Uterus (tissue), 4 donors: ENCODE results near the gene ZNF850. TPM values are rescaled to one million over a fixed set of nuclear protein-coding genes. Genes with fewer than 3 reads are reported as not detected.

Experiments
- DNase-seq, 2 donors: peaks; one replicate each; pipeline ENCODE4 v3.0.0-alpha.2; 2019 to 2020
- H3K27ac ChIP-seq, 2 donors: fragments of 200-600 bp; sonication (generic); 1 replicate in 1 of 2; 2 replicates in 1 of 2; pipeline ENCODE4 v1.5.1; 2016 to 2018
- H3K27me3 ChIP-seq, 2 donors: fragments of 200-600 bp; sonication (generic); one replicate each; pipeline ENCODE4 v1.5.1; 2018 to 2019; ENCODE audit warnings: control low read depth in 1 of 2
- H3K36me3 ChIP-seq, 2 donors: fragments of 200-600 bp; sonication (generic); one replicate each; pipeline ENCODE4 v1.5.1; 2019; ENCODE audit warnings: control low read depth in 1 of 2
- H3K4me1 ChIP-seq, 2 donors: fragments of 200-600 bp; sonication (generic); one replicate each; pipeline ENCODE4 v1.5.1; 2018 to 2019; ENCODE audit warnings: control low read depth in 1 of 2
- H3K4me3 ChIP-seq, 2 donors: fragments of 200-600 bp; sonication (generic); 1 replicate in 1 of 2; 2 replicates in 1 of 2; pipeline ENCODE4 v1.5.1; 2018 to 2019; ENCODE audit warnings: mild to moderate bottlenecking in 1 of 2
- H3K9me3 ChIP-seq, 2 donors: fragments of 200-600 bp; sonication (generic); one replicate each; pipeline ENCODE4 v1.5.1; 2019; ENCODE audit warnings: control low read depth in 1 of 2
- POLR2A ChIP-seq, 2 donors: fragments of 450-650 bp; IDR thresholded peaks; one replicate each; pipeline ENCODE4 v1.6.1; 2016; ENCODE audit warnings: antibody characterized with exemption in 2 of 2, mild to moderate bottlenecking in 1 of 2, moderate library complexity in 1 of 2
- intact Hi-C: fragments of 100-400 bp; cut with DNase I; formaldehyde crosslinking; loops from one replicate; pipeline ENCODE4 v1.15.1; 2023; ENCODE audit warnings: low total_unique reads
- total RNA-seq, 4 donors: library from RNA; depleted of rRNA in 3 of 4; stranded (reverse); fragments of >200 nt in 3 of 4; gene quantifications; one replicate each; pipeline versions ENCODE4 v1.1.0 to v1.2.4, GENCODE V29; 2014 to 2023
- TF ChIP-seq, protein P1 (sequence below), 4 experiments: fragments of 200-600 bp in 2 of 4; fragments of 450-650 bp in 2 of 4; sonication (generic) in 2 of 4; IDR thresholded peaks; one replicate each; pipeline ENCODE4 v1.5.1; 2016 to 2019; ENCODE audit warnings: antibody characterized with exemption in 4 of 4, mild to moderate bottlenecking in 2 of 4, moderate library complexity in 1 of 4
- donor health status: DM: yes; HTN: yes; CAD: no.

ZNF850 gene
- total RNA-seq: 10 to 100 TPM in 1 of 4 donors, 1 to 10 TPM in 3; 1.8 to 23.5 (median 7.3) TPM

DNA sequence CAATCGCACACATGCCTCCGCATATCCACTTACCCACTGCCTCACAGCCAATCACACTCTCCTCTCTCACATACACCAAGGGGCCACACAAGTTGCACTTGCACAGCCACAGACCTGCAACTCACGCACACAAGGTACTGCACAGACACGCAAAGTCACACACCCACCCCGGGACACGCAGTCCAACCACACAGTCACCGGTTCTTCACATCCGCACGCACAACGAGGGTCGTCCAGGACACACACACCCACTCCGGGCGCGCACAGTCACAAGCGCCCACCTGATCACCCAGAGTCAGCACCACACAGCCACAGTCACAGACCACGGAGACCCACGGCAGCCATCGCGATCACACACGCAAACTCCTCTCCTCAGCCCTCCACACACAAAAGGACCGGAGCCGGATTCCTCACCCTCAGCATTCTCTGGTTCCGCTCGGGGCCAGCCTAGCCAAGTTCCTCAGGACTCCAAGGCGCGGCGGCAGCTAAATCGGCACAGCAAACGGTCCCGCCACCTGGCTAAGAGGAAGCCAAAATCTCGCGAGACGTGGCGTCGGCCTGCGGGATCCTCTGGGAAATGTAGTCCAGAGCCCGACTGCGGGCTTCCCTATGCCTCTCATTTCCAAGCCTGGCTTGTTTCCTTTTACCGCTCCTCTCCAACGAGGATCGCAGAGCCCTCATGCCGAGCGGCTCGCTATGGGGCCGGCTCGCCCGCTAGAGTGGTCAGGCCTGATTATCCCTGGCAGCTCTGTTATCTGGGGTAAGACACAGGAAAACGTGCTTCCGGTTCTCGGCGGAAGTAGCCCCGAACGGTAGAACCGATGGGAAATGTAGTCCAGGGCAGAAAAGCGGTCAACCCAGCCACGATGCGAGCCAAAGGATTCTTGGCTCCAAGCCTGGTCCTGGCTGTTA is at the start of gene ZNF850:
TSS of gene ZNF850 (minus strand) at position 497 of the 912 bp plus-strand sequence. CDS start 10,201 bp downstream, outside the sequence.
- no peaks in the 10 kb centered on the region for H3K9me3 ChIP-seq
- TF ChIP-seq, protein P1, sequence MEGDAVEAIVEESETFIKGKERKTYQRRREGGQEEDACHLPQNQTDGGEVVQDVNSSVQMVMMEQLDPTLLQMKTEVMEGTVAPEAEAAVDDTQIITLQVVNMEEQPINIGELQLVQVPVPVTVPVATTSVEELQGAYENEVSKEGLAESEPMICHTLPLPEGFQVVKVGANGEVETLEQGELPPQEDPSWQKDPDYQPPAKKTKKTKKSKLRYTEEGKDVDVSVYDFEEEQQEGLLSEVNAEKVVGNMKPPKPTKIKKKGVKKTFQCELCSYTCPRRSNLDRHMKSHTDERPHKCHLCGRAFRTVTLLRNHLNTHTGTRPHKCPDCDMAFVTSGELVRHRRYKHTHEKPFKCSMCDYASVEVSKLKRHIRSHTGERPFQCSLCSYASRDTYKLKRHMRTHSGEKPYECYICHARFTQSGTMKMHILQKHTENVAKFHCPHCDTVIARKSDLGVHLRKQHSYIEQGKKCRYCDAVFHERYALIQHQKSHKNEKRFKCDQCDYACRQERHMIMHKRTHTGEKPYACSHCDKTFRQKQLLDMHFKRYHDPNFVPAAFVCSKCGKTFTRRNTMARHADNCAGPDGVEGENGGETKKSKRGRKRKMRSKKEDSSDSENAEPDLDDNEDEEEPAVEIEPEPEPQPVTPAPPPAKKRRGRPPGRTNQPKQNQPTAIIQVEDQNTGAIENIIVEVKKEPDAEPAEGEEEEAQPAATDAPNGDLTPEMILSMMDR (IDR thresholded peaks at IDR 0.05): no peak
- TF ChIP-seq POLR2A (IDR thresholded peaks at IDR 0.05): peak in 1 of 2 donors; percentile 40
- peak within 1 kb of the TSS; percentile 68 to 72 for H3K4me3 ChIP-seq
- peak within 1 kb of the TSS; percentile 82 to 83 for H3K27ac ChIP-seq
- intact Hi-C loops: no loop called here
- H3K4me1 ChIP-seq: no peaks in the 10 kb centered on the region
- no peaks in the 10 kb centered on the region for H3K27me3 ChIP-seq
- H3K36me3 ChIP-seq: no peaks in the 10 kb centered on the region
- DNase-seq: peak; percentile 92 to 95

DNA sequence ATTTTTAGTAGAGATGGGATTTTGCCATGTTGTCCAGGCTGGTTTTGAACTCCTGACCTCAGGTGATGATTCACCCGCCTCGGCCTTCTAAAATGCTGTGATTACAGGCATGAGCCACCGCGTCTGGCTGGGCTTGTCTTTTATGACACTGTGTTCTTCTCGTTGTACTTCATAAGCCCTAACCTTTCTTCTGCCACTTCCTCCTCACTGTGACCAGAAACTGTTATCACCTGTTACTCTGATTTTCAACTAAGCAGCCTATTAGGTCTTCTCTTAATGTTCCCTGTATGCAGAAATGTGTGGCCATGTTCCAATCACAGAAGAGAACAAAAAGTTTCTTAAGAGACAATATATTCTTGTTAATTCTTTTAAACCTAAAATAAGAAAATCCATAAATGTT is 49.2 kb upstream of the ZNF850 start:
- no peak overlapping the region for H3K27ac ChIP-seq
- TF ChIP-seq POLR2A (IDR thresholded peaks at IDR 0.05): no peak
- TF ChIP-seq, protein P1 (IDR thresholded peaks at IDR 0.05): no peak
- intact Hi-C loops: no loop called here
- no peaks in the 10 kb centered on the region for H3K27me3 ChIP-seq
- H3K9me3 ChIP-seq: peaks cover 11 to 90% of the 10 kb centered on the region in 2 donors
- no peak for DNase-seq
- no peak overlapping the region for H3K4me3 ChIP-seq
- H3K36me3 ChIP-seq: no peaks in the 10 kb centered on the region
- no peaks in the 10 kb centered on the region for H3K4me1 ChIP-seq

DNA sequence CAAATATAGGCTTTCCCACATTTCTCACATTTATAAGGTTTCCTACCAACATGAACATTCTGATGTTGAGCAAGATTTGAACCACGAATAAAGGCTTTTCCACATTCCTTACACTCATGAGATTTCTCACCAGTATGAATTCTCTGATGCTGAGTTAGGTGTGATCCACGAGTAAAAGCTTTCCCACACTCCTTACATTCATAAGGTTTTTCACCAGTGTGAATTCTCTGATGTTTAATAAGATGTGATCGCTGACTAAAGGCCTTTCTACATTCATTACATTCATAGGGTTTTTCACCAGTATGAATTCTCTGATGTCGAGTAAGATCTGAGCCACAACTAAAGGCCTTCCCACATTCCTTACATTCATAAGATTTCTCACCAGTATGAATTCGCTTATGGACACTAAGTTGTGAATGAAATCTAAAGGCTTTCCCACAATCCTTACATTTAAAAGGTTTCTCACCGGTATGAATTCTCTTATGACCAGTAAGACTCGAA is 46.6 kb upstream of the ZNF850 start:
- intact Hi-C loops: no loop called here
- H3K27me3 ChIP-seq: no peaks in the 10 kb centered on the region
- no peak overlapping the region for H3K4me3 ChIP-seq
- peaks cover 8 to 90% of the 10 kb centered on the region in 2 donors for H3K9me3 ChIP-seq
- no peak overlapping the region for H3K27ac ChIP-seq
- TF ChIP-seq POLR2A (IDR thresholded peaks at IDR 0.05): no peak
- TF ChIP-seq, protein P1 (IDR thresholded peaks at IDR 0.05): no peak
- H3K4me1 ChIP-seq: no peaks in the 10 kb centered on the region
- no peak for DNase-seq
- H3K36me3 ChIP-seq: no peaks in the 10 kb centered on the region

DNA sequence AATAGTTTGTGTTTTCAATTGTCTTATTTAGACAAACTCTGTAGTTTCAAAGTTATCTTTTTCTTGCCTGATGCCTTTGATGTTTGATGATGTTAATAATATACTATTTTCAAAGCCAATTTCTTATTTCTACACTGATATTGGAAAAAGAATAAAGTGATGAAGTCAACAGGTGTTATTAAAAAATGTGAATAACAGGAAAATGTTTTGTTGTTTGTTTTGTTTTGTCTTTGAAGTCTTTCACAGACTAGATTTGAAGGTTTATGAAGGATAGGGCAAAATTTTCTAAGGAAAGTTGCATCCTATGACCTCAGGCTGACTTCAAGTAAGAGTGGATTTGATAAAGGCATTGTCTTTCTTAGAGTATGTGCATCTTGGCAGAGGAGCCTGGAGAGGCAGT is 34.4 kb upstream of the ZNF850 start:
- H3K36me3 ChIP-seq: no peaks in the 10 kb centered on the region
- no peak overlapping the region for H3K4me3 ChIP-seq
- no peak for DNase-seq
- no peaks in the 10 kb centered on the region for H3K4me1 ChIP-seq
- intact Hi-C loops: no loop called here
- peaks cover 0 to 81% of the 10 kb centered on the region in 2 donors for H3K9me3 ChIP-seq
- H3K27ac ChIP-seq: no peak overlapping the region
- no peaks in the 10 kb centered on the region for H3K27me3 ChIP-seq
- TF ChIP-seq, protein P1 (IDR thresholded peaks at IDR 0.05): no peak
- no peak for TF ChIP-seq POLR2A (IDR thresholded peaks at IDR 0.05)

DNA sequence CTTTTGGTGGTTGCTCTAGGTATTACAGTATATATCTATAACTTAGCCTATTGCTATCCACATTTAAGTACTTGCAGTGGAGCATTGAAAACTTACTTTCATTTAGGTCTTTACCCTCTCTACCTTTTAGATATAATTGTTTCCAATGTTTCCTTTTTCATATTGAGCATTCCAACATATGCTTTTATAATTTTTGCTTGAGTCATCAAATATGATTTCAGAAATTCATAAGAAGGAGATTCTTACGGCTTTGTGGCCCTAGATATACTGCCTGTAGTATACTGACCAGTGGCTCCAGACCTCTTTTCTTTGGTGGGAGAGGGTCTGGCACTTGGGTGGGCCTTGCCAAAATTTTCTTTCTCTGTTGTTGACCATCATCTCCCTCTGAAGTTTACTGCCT is 32.8 kb upstream of the ZNF850 start:
- TF ChIP-seq, protein P1 (IDR thresholded peaks at IDR 0.05): no peak
- no peak for TF ChIP-seq POLR2A (IDR thresholded peaks at IDR 0.05)
- H3K9me3 ChIP-seq: peaks cover 0 to 69% of the 10 kb centered on the region in 2 donors
- no peaks in the 10 kb centered on the region for H3K36me3 ChIP-seq
- intact Hi-C loops: no loop called here
- no peak overlapping the region for H3K27ac ChIP-seq
- H3K27me3 ChIP-seq: no peaks in the 10 kb centered on the region
- H3K4me1 ChIP-seq: no peaks in the 10 kb centered on the region
- no peak overlapping the region for H3K4me3 ChIP-seq
- no peak for DNase-seq
